GM12891 (cell line): ENCODE data around the gene IFIT5.

ENCODE experiments used
- PAX5 ChIP-seq: IDR thresholded peaks from 2 replicates; pipeline ENCODE4 v1.6.1; 2011; ENCODE audit warnings: low read length, moderate library complexity, mild to moderate bottlenecking; ENCODE audit not compliant: insufficient read depth, severe bottlenecking
- POLR2A ChIP-seq: IDR thresholded peaks from 2 replicates; pipeline ENCODE4 v1.6.1; 2011; ENCODE audit warnings: low read depth, low read length, control low read depth
- POLR2AphosphoS5 ChIP-seq: IDR thresholded peaks from 2 replicates; pipeline ENCODE4 v1.6.1; 2011; ENCODE audit warnings: low read depth, low read length, control low read depth
- SPI1 ChIP-seq: IDR thresholded peaks from 2 replicates; pipeline ENCODE4 v1.6.1; 2011; ENCODE audit warnings: low read depth, low read length, control low read depth
- TAF1 ChIP-seq: IDR thresholded peaks from 2 replicates; pipeline ENCODE4 v1.6.1; 2011; ENCODE audit warnings: low read depth, low read length, control low read depth

DNA sequence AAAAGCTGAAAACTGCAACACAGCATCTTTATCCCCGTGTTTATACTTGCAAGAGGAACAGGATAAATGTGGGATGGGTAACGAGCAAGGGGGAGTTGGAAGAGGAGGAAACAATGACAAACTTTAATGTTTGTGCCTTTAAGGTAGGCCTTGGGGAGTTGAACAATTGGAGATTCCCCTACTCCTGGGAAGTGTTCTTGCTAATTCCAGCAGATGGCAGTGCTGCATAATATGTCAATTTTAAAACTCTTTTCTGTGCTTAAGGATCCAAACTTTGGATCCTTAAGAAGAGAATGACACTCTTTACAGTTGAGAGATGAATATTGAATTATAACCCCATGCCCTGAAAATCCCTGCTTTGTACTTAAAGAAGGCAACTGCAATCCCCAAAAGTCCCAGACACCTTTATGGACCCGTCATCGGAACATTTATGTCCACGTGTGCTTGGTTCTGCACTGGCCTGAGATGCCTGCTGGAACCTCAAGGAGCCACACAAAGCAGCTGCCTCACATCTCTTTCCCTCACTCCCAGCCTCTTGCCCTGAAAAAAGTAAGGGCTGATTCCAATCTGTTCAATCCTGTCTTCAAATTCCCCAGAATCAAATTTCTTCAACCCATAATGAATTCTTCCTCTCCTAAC is 12.0 kb downstream of the IFIT5 start:
- TF ChIP-seq POLR2AphosphoS5 (no peak), POLR2A (no peak), TAF1 (no peak), SPI1 (no peak), PAX5 (no peak)
